Stimulated activated CD8-positive, alpha-beta memory T cell treated with anti-CD3 and anti-CD28 coated beads, Interleukin-2, amount 100 ng/mL, for 1 hour (primary cell): ENCODE measurements around the gene RPUSD2.

Experiments
- DNase-seq, 2 donors: peaks; one replicate each; pipeline ENCODE4 v3.0.0-alpha.2; 2020; ENCODE audit warnings: low read depth in 2 of 2

Gene RPUSD2, protein sequence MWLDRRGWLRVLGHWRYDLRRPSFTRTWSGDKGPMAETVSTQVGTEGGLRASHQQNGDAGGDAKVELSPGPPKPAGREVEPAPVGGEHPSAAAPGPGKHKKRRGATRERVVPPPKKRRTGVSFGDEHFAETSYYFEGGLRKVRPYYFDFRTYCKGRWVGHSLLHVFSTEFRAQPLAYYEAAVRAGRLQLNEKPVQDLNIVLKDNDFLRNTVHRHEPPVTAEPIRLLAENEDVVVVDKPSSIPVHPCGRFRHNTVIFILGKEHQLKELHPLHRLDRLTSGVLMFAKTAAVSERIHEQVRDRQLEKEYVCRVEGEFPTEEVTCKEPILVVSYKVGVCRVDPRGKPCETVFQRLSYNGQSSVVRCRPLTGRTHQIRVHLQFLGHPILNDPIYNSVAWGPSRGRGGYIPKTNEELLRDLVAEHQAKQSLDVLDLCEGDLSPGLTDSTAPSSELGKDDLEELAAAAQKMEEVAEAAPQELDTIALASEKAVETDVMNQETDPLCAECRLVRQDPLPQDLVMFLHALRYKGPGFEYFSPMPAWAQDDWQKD

GRCh38 chr15:40569129-40569953 is at the start of gene RPUSD2:
Gene RPUSD2 (plus strand): TSS chr15:40569299. CDS start chr15:40569338, 39 bp downstream.
- peak; percentile 79 to 81 for DNase-seq

DNA sequence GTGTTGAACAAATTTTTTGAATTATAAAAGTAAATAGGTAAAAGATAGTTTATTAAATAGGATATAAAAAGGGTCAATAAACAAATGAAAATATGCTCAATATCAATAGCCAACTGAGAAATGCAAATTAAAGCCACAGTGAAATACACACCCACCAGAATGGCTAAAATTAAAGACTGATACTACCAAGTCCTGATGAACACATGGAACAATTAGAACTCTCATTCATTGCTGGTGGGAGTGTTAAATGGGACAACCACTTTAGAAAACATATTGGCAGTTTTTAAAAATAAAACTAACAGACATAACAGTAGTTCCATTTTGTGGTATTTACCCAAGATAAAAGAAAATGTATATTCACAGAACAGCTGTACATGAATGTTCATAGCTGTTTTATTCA is 45.5 kb upstream of the RPUSD2 start:
- no peak for DNase-seq

DNA sequence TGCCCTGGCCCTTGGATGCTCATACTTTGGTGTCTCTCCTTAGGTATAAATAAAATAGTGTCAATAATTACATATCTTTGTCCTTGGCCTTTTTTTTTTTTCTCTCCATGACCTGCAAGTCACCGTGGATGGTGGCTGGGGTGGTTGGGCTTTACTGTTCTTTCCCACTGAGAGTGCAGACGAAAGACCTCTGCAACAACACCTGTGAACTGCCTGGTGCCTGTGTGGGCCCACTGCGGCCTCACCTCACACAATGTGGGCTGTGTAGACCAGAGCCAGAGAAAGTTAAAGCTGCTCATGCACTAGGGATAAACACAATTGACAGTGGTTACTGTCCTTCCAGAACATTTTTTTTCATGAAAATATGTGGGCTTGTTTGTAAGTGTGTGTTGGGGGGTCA is 43.2 kb upstream of the RPUSD2 start:
- no peak for DNase-seq

GRCh38 chr15:40528801-40529200 is 40.3 kb upstream of the RPUSD2 start:
- no peak for DNase-seq

DNA sequence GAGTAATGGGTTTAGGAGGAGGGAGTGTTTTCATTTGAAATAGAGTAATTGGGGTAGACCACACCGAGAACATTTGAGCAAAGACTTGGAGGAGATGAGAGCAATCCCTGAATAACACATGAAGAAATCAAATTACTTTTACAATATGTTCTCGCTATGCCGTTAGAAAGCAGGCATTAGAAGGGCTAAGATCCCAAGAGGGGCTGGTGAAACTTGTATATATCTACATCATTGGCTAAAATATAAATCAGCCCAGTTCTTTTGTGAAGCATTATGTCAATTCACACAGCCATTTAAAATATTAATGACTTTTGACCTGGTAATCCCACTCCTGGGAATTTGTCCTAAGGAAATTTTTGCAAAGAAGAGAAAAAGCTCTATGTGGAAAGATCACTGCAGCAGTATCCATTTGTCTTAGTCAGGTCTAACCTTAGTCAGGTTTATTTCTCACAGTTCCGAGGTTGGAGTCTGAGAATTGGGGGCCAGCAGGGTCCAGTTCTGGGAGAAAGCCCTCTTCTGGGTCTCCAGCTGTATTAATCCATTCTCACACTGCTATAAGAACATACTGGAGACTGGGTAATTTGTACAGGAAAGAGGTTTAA is 35.2 kb upstream of the RPUSD2 start:
- DNase-seq: no peak

- DNase-seq: no peak
These were observed 34.7 kb upstream of the RPUSD2 start for GRCh38 chr15:40534371-40534770.

DNA sequence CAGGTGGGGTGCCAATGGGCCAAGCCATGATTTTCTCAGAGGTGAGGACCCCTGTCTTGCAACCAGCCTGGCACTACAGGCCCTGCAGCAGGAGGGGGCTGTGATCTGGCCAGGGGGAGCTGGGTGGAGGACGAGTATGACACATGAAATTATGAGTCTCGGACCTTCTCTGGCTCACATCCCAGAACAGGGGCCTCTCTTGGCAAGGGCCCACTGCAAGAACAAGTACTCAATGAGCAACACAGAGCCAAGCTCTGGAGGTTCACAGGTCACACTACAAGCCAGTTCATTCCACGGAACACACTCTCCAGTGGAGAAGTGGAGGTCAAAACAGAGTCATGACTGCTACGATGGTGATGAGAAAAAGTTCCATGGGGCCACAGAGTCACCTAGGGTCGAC is 32.6 kb upstream of the RPUSD2 start:
- DNase-seq: no peak

GRCh38 chr15:40538976-40539375 is 30.1 kb upstream of the RPUSD2 start:
- no peak for DNase-seq

- DNase-seq: no peak
These were observed 26.0 kb upstream of the RPUSD2 start for GRCh38 chr15:40543082-40543481.

- DNase-seq: no peak
These were observed 25.3 kb upstream of the RPUSD2 start for GRCh38 chr15:40543631-40544294.

- no peak for DNase-seq
These were observed 23.6 kb upstream of the RPUSD2 start for GRCh38 chr15:40545457-40545856.

- DNase-seq: no peak
These were observed 20.5 kb upstream of the RPUSD2 start for GRCh38 chr15:40548610-40549009.

DNA sequence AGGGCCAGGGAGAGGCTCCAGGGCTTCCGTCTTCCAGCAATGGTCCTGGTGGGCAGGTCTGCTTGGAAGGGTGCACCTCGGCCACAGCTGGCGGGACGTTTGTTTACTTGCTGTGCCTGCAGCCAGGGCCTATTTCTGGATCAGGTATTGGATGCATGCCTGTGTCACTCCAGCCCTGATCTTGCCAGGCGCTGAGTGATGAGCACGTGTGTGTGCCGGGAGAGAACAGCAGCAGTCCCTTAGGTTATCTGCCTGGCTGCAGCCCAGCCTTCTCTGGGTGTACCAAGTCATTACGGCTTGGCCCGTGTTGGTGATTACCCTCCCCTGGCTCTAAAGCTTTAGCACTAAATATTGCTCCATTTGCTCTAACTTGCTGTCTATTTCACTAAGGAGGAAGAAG is 19.2 kb upstream of the RPUSD2 start:
- DNase-seq: no peak

DNA sequence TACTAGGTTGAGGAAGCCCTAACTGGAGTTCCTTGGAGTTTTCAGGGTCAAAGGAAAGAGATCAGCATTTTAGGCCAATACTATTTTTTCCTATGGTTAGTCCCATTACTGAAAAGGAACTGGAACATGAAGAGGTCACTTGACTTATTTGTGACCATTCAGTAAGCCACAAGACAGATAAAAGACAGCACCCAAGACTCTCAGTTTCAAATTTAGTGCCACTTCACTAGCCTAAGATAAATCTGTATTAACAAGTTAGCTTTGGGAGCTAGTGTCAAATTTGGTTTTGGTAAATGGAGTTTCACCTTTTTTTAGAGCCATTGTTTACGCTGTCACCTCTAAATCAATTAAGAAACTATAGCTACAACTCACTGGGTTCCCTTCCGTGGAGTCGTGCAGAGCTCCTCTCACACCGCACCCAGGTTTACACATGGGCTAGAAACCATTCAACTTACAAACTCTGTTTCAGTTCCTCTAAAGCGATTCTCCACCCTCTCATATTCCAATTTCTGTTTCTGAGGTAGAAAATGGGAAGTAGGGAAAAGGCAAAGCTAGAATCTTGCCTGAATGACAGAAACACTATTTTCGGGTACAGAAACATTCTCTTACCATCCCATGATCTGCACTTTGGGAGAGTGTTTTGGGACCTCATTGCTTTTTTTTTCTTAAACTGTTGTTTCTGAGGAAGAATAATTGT is 18.6 kb upstream of the RPUSD2 start:
- DNase-seq: no peak

- no peak for DNase-seq
These were observed 15.0 kb upstream of the RPUSD2 start for GRCh38 chr15:40554161-40554525.

DNA sequence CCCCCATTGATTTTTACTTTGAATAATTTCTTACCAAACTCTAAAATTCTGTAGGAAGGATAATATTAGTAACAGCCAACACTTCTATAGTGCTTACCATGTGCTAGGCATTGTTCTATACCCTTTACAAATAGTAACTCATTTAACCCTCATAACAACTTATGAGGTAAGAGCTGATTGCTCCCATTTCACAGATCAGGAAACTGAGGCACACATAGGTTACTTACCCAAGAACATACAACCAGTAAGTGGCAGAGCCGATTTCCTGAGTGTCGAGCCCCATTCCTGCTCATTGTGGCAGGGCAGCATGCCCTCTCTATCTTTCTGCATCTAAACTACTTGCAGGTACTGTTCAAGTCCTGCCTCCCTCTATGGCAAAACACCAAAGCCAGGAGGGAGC is 13.2 kb upstream of the RPUSD2 start:
- DNase-seq: no peak

DNA sequence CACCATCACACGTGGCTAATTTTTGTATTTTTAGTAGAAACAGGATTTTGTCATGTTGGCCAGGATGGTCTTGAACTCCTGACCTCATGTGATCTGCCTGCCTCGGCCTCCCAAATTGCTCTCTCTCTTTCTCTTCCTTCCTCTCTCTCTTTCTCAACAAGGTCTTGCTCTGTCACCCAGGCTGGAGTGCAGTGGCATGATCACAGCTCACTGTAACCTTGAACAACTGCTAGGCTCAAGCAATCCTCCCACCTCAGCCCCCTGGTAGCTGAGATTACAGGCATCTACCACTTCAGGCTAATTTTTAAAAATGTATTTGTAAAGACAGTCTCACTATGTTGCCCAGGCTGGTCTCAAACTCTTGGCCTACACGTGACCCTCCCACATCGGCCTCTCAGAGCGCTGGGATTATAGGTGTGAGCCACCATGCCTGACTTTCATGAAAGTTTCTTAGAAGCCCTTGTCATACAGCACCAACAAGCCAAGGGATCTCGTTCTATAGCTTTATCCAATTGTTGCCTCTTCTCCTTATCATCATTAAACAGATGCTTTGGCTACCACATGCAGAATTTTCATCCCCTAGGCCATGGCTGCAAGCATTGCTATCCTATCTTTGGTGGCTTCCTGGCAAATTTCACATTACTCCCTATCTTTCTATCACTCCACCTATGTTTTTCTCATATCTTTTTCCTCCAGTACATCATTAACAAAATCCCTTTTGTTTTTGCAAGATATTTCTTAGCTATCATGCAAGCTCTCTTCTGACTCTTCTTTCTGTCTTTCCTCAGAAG is 10.0 kb upstream of the RPUSD2 start:
- DNase-seq: no peak

- DNase-seq: no peak
These were observed 6.4 kb upstream of the RPUSD2 start for GRCh38 chr15:40562691-40563090.

DNA sequence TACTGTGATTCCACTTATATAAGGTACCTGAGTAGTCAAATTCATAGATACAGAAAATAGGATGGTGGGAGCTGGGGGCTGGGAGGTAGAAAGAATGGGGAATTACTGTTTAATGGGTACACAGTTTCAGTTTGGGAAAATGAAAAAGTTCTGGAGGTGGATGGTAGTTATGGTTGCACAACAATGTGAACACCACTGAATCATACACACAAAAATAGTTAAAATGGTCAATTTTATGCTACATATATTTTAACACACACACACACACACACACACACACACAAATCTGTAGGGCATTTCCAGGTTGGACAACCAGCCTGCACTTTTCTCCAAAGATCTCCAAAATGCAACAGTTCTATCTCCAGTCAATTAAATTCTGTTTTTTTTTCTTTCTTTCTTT is 5.7 kb upstream of the RPUSD2 start:
- no peak for DNase-seq

GRCh38 chr15:40564591-40565332 is 4.3 kb upstream of the RPUSD2 start, which contains the start of gene CCDC32:
Gene CCDC32 (minus strand): TSS chr15:40565042. CDS start chr15:40563015, 2,027 bp downstream.
- peak; percentile 86 to 92 for DNase-seq
